Naive B cell (primary cell): ENCODE results near the gene OPRL1. TPM values are rescaled to one million over a fixed set of nuclear protein-coding genes. Genes with fewer than 3 reads are reported as not detected.
A peak's percentile ranks its signal among the peaks of the same experiment; 100 is the strongest.
"Not testable (repeated sequence)": the region's sequence is repeated elsewhere in the genome, so short reads cannot be mapped to it uniquely, and the experiment has no call there.

Source experiments
- ATAC-seq, 2 donors: fragments of 150-1000 bp; cut with Tn5 transposase; 2 replicates each; pipeline ENCODE4 v1.10.0; 2021; ENCODE audit warnings: low read depth in 2 of 2, mild to moderate bottlenecking in 2 of 2, moderate library complexity in 2 of 2
- DNase-seq: peaks from one replicate; pipeline ENCODE4 v3.0.0; 2022
- H3K27ac Mint-ChIP-seq, 6 donors: one replicate each; pipeline ENCODE4 v1.8.0; 2020 to 2022; ENCODE audit warnings: mild to moderate bottlenecking in 6 of 6, mixed read lengths in 6 of 6, moderate library complexity in 5 of 6, inconsistent platforms in 2 of 6
- H3K27me3 Mint-ChIP-seq, 3 donors: one replicate each; pipeline ENCODE4 v1.8.0; 2021 to 2022; ENCODE audit warnings: mixed read lengths in 3 of 3, mild to moderate bottlenecking in 1 of 3
- H3K36me3 Mint-ChIP-seq, 2 donors: one replicate each; pipeline ENCODE4 v1.8.0; 2020 to 2022; ENCODE audit warnings: mixed read lengths in 2 of 2, inconsistent platforms in 1 of 2, mild to moderate bottlenecking in 1 of 2
- H3K4me1 Mint-ChIP-seq, 3 donors: one replicate each; pipeline ENCODE4 v1.8.0; 2020 to 2022; ENCODE audit warnings: mixed read lengths in 3 of 3, inconsistent platforms in 1 of 3, mild to moderate bottlenecking in 1 of 3, moderate library complexity in 1 of 3
- H3K4me3 Mint-ChIP-seq, 8 donors: one replicate each; pipeline ENCODE4 v1.8.0; 2020 to 2022; ENCODE audit warnings: mild to moderate bottlenecking in 8 of 8, mixed read lengths in 8 of 8, moderate library complexity in 8 of 8, inconsistent platforms in 2 of 8
- H3K9me3 Mint-ChIP-seq, 7 donors: one replicate each; pipeline ENCODE4 v1.8.0; 2020 to 2022; ENCODE audit warnings: mixed read lengths in 7 of 7, mild to moderate bottlenecking in 5 of 7, inconsistent platforms in 2 of 7, moderate library complexity in 1 of 7
- polyA plus RNA-seq, 6 donors: library from polyadenylated mRNA; unstranded; fragments of 300-500 nt; fragmentation: Illumina TruSeq; gene quantifications; one replicate each; pipeline ENCODE4 v1.2.3, GENCODE V29; 2021; ENCODE audit warnings: low read depth in 6 of 6

The OPRL1 gene
- polyA plus RNA-seq, 6 donors from 2014 or later = 0.91 to 3.4 (median 2.3) TPM

GRCh38 chr20:64129146-64129782 lies 49.4 kb downstream of the OPRL1 start:
- Mint-ChIP-seq H3K27me3 (peaks cover 6 to 42% (median 33%) of the 10 kb centered on the region in 3 donors), H3K4me3 (no peak overlapping the region), H3K36me3 (no peaks in the 10 kb centered on the region), H3K27ac (peak overlapping the region in 1 of 6 donors; percentile 45), H3K4me1 (no peaks in the 10 kb centered on the region), H3K9me3 (peaks cover 0 to 3% (median 0%) of the 10 kb centered on the region in 7 donors)
- ATAC-seq (no peak), DNase-seq (no peak)

GRCh38 chr20:64130271-64130670 lies 50.4 kb downstream of the OPRL1 start:
- Mint-ChIP-seq H3K27ac (peak overlapping the region in 1 of 6 donors; percentile 15), H3K4me3 (no peak overlapping the region), H3K9me3 (peaks cover 0 to 3% (median 0%) of the 10 kb centered on the region in 7 donors), H3K27me3 (peaks cover 8 to 41% (median 34%) of the 10 kb centered on the region in 3 donors), H3K4me1 (no peaks in the 10 kb centered on the region), H3K36me3 (no peaks in the 10 kb centered on the region)
- DNase-seq (no peak), ATAC-seq (no peak)

GRCh38 chr20:64130876-64131275 lies 51.0 kb downstream of the OPRL1 start:
- no peaks in the 10 kb centered on the region for H3K4me1 Mint-ChIP-seq
- H3K27me3 Mint-ChIP-seq = peaks cover 9 to 41% (median 40%) of the 10 kb centered on the region in 3 donors
- H3K4me3 Mint-ChIP-seq = no peak overlapping the region
- H3K36me3 Mint-ChIP-seq = no peaks in the 10 kb centered on the region
- ATAC-seq = no peak
- DNase-seq = no peak
- peaks cover 0 to 3% (median 0%) of the 10 kb centered on the region in 7 donors for H3K9me3 Mint-ChIP-seq
- H3K27ac Mint-ChIP-seq = peak overlapping the region in 1 of 6 donors; percentile 19

- no peak overlapping the region for H3K4me3 Mint-ChIP-seq
- H3K9me3 Mint-ChIP-seq = peaks cover 0 to 3% (median 0%) of the 10 kb centered on the region in 7 donors
- H3K36me3 Mint-ChIP-seq = no peaks in the 10 kb centered on the region
- peaks cover 12 to 46% (median 45%) of the 10 kb centered on the region in 3 donors for H3K27me3 Mint-ChIP-seq
- DNase-seq (no peak), ATAC-seq (no peak)
- H3K4me1 Mint-ChIP-seq = no peaks in the 10 kb centered on the region
- H3K27ac Mint-ChIP-seq = no peak overlapping the region
These were observed 51.5 kb downstream of the OPRL1 start for GRCh38 chr20:64131406-64131805.

- Mint-ChIP-seq H3K36me3 (no peaks in the 10 kb centered on the region), H3K4me1 (no peaks in the 10 kb centered on the region), H3K27ac (no peak overlapping the region), H3K27me3 (peaks cover 12 to 45% (median 36%) of the 10 kb centered on the region in 3 donors), H3K9me3 (no peaks in the 10 kb centered on the region), H3K4me3 (no peak overlapping the region)
- DNase-seq = no peak
- ATAC-seq = no peak
These were observed 54.1 kb downstream of the OPRL1 start for GRCh38 chr20:64133951-64134407.

GRCh38 chr20:64134744-64135143 lies 54.9 kb downstream of the OPRL1 start:
- Mint-ChIP-seq H3K27me3 (peaks cover 12 to 38% (median 29%) of the 10 kb centered on the region in 3 donors), H3K4me3 (peak overlapping the region in 1 of 8 donors; percentile 30)
- not testable (repeated sequence) for H3K36me3 Mint-ChIP-seq, H3K27ac Mint-ChIP-seq, DNase-seq, H3K9me3 Mint-ChIP-seq, ATAC-seq, H3K4me1 Mint-ChIP-seq

- DNase-seq (no peak), ATAC-seq (no peak)
- Mint-ChIP-seq H3K27me3 (peaks cover 12 to 35% (median 26%) of the 10 kb centered on the region in 3 donors), H3K27ac (no peak overlapping the region), H3K9me3 (no peaks in the 10 kb centered on the region), H3K36me3 (no peaks in the 10 kb centered on the region), H3K4me1 (no peaks in the 10 kb centered on the region), H3K4me3 (no peak overlapping the region)
These were observed 56.3 kb downstream of the OPRL1 start for GRCh38 chr20:64136004-64136710.

GRCh38 chr20:64137598-64138031 lies 57.7 kb downstream of the OPRL1 start:
- no peaks in the 10 kb centered on the region for H3K9me3 Mint-ChIP-seq
- H3K27me3 Mint-ChIP-seq = peaks cover 12 to 33% (median 32%) of the 10 kb centered on the region in 3 donors
- H3K36me3 Mint-ChIP-seq = no peaks in the 10 kb centered on the region
- no peak overlapping the region for H3K27ac Mint-ChIP-seq
- ATAC-seq = no peak
- peaks cover 0 to 4% (median 0%) of the 10 kb centered on the region in 3 donors for H3K4me1 Mint-ChIP-seq
- no peak overlapping the region for H3K4me3 Mint-ChIP-seq
- no peak for DNase-seq

- peaks cover 12 to 33% (median 32%) of the 10 kb centered on the region in 3 donors for H3K27me3 Mint-ChIP-seq
- no peak overlapping the region for H3K27ac Mint-ChIP-seq
- no peak overlapping the region for H3K4me3 Mint-ChIP-seq
- H3K4me1 Mint-ChIP-seq = peaks cover 0 to 4% (median 0%) of the 10 kb centered on the region in 3 donors
- no peaks in the 10 kb centered on the region for H3K36me3 Mint-ChIP-seq
- ATAC-seq (no peak), DNase-seq (no peak)
- no peaks in the 10 kb centered on the region for H3K9me3 Mint-ChIP-seq
These were observed 58.5 kb downstream of the OPRL1 start for GRCh38 chr20:64138276-64138815.

GRCh38 chr20:64139199-64140060 lies 59.5 kb downstream of the OPRL1 start:
- H3K27ac Mint-ChIP-seq = no peak overlapping the region
- no peak overlapping the region for H3K4me3 Mint-ChIP-seq
- peaks cover 12 to 33% (median 32%) of the 10 kb centered on the region in 3 donors for H3K27me3 Mint-ChIP-seq
- no peak for ATAC-seq
- peaks cover 0 to 5% of the 10 kb centered on the region in 2 donors for H3K36me3 Mint-ChIP-seq
- DNase-seq = no peak
- H3K4me1 Mint-ChIP-seq = peaks cover 0 to 4% (median 0%) of the 10 kb centered on the region in 3 donors
- peaks cover 0 to 7% (median 3%) of the 10 kb centered on the region in 7 donors for H3K9me3 Mint-ChIP-seq

GRCh38 chr20:64140061-64140931 lies 60.4 kb downstream of the OPRL1 start:
- peaks cover 4 to 12% (median 10%) of the 10 kb centered on the region in 7 donors for H3K9me3 Mint-ChIP-seq
- H3K36me3 Mint-ChIP-seq = peaks cover 0 to 13% of the 10 kb centered on the region in 2 donors
- ATAC-seq = no peak
- no peak for DNase-seq
- peaks cover 8 to 32% (median 31%) of the 10 kb centered on the region in 3 donors for H3K27me3 Mint-ChIP-seq
- peaks cover 0 to 4% (median 0%) of the 10 kb centered on the region in 3 donors for H3K4me1 Mint-ChIP-seq
- H3K27ac Mint-ChIP-seq = no peak overlapping the region
- H3K4me3 Mint-ChIP-seq = no peak overlapping the region

GRCh38 chr20:64140956-64141355 lies 61.1 kb downstream of the OPRL1 start:
- H3K27ac Mint-ChIP-seq = no peak overlapping the region

More at GRCh38 chr20:64140956-64141355, 61.1 kb downstream of the OPRL1 start:
- Mint-ChIP-seq H3K4me1 (peaks cover 0 to 4% (median 0%) of the 10 kb centered on the region in 3 donors), H3K27me3 (peaks cover 6 to 31% (median 24%) of the 10 kb centered on the region in 3 donors), H3K4me3 (no peak overlapping the region), H3K36me3 (peaks cover 0 to 16% of the 10 kb centered on the region in 2 donors), H3K9me3 (peaks cover 4 to 12% (median 10%) of the 10 kb centered on the region in 7 donors)
- DNase-seq (no peak), ATAC-seq (no peak)
